H1 (cell line): ENCODE data around the gene HSD17B2. TPM values are rescaled to one million over a fixed set of nuclear protein-coding genes. Genes with fewer than 3 reads are reported as not detected.
"Not testable (repeated sequence)": the region's sequence is repeated elsewhere in the genome, so short reads cannot be mapped to it uniquely, and the experiment has no call there.

ENCODE experiments used
- CTCF ChIA-PET: fragments of 300-600 bp; sonication (Branson Sonifier 250); formaldehyde crosslinking; loops from one replicate; lab custom pipeline; 2021; ENCODE audit not compliant: partially characterized antibody; lab: Charles Lee
- POLR2A ChIA-PET: fragments of 300-600 bp; sonication (Branson Sonifier 250); formaldehyde crosslinking; loops from one replicate; lab custom pipeline; 2021; ENCODE audit warnings: inconsistent platforms; ENCODE audit not compliant: partially characterized antibody; lab: Charles Lee
- DNase-seq, 2 experiments: peaks; one replicate each; pipeline versions ENCODE4 v3.0.0 to v3.0.0-alpha.2; 2010 to 2022; ENCODE audit warnings: low spot score in 2 of 2, low read depth in 1 of 2, mixed read lengths in 1 of 2
- FAIRE-seq: peaks from 2 replicates; lab custom pipeline; 2011; peaks lifted over from hg19 to GRCh38; lab: Jason Lieb, UNC
- H2AFZ ChIP-seq: 2 replicates; pipeline ENCODE4 v1.8.1; 2012; ENCODE audit warnings: low read length, inconsistent platforms
- H2AK5ac ChIP-seq: 2 replicates; pipeline ENCODE4 v1.6.1; 2013; ENCODE audit warnings: low read depth, low read length
- H2BK120ac ChIP-seq: replicated peaks from 2 replicates; pipeline ENCODE3; 2013; ENCODE audit warnings: low read depth, low read length, inconsistent platforms
- H2BK12ac ChIP-seq: 2 replicates; pipeline ENCODE4 v1.6.1; 2013; ENCODE audit warnings: low read depth, low read length
- H2BK15ac ChIP-seq: 2 replicates; pipeline ENCODE4 v1.6.1; 2013; ENCODE audit warnings: low read length
- H2BK20ac ChIP-seq: 2 replicates; pipeline ENCODE4 v1.6.1; 2013; ENCODE audit warnings: low read length
- H2BK5ac ChIP-seq: 2 replicates; pipeline ENCODE4 v1.6.1; 2013; ENCODE audit warnings: low read depth, low read length
- H3K14ac ChIP-seq: 2 replicates; pipeline ENCODE4 v1.6.1; 2013; ENCODE audit warnings: inconsistent platforms; ENCODE audit not compliant: insufficient read length
- H3K18ac ChIP-seq: 2 replicates; pipeline ENCODE4 v1.6.1; 2013; ENCODE audit warnings: low read length; ENCODE audit errors: extremely low read depth
- H3K23ac ChIP-seq: 2 replicates; pipeline ENCODE4 v1.6.1; 2013; ENCODE audit warnings: inconsistent platforms; ENCODE audit not compliant: insufficient read length
- H3K23me2 ChIP-seq: 2 replicates; pipeline ENCODE4 v1.6.1; 2013; ENCODE audit warnings: low read depth, low read length
- H3K27ac ChIP-seq: 2 replicates; pipeline ENCODE4 v1.6.1; 2011; ENCODE audit warnings: low read depth, low read length, inconsistent platforms
- H3K27me3 ChIP-seq, 4 experiments: replicated peaks in 1 of 4; 1 replicate in 1 of 4; 2 replicates in 3 of 4; pipeline versions ENCODE4 v1.6.1 to v1.8.1; 2011 to 2013; ENCODE audit warnings: low read length in 3 of 4, mild to moderate bottlenecking in 3 of 4, inconsistent platforms in 2 of 4, mixed read lengths in 2 of 4, moderate library complexity in 1 of 4; ENCODE audit not compliant: control insufficient read depth in 3 of 4, insufficient read depth in 3 of 4; ENCODE audit errors: extremely low read depth in 1 of 4
- H3K36me3 ChIP-seq, 4 experiments: 2 replicates each; pipeline versions ENCODE4 v1.6.1 to v1.8.1; 2011 to 2013; ENCODE audit warnings: mild to moderate bottlenecking in 4 of 4, low read length in 3 of 4, moderate library complexity in 2 of 4, control low read depth in 1 of 4, inconsistent platforms in 1 of 4; ENCODE audit not compliant: insufficient read depth in 4 of 4, control insufficient read depth in 2 of 4
- H3K4ac ChIP-seq: replicated peaks from 2 replicates; pipeline ENCODE3; 2013; ENCODE audit warnings: low read length, low read depth, mixed read lengths, inconsistent platforms; ENCODE audit not compliant: insufficient read length
- H3K4me1 ChIP-seq, 4 experiments: replicated peaks in 1 of 4; 1 replicate in 1 of 4; 2 replicates in 3 of 4; pipeline versions ENCODE4 v1.6.1 to v1.8.1; 2011 to 2013; ENCODE audit warnings: low read length in 3 of 4, inconsistent platforms in 2 of 4, mixed read lengths in 1 of 4; ENCODE audit not compliant: insufficient read depth in 4 of 4, control insufficient read depth in 3 of 4
- H3K4me2 ChIP-seq, 2 experiments: 2 replicates each; pipeline versions ENCODE4 v1.6.1 to v1.8.1; 2011 to 2013; ENCODE audit warnings: low read depth in 2 of 2, low read length in 2 of 2, control low read depth in 1 of 2, inconsistent platforms in 1 of 2, mild to moderate bottlenecking in 1 of 2; ENCODE audit not compliant: insufficient read depth in 1 of 2
- H3K4me3 ChIP-seq, 4 experiments: fragments of 200-600, 300-600 bp in 1 of 4; sonication (generic), shearing (Covaris generic), sonication (Bioruptor Twin) in 1 of 4; 2 replicates each; pipeline versions ENCODE4 v1.5.1 to v1.8.1; 2011 to 2016; ENCODE audit warnings: low read length in 4 of 4, low read depth in 3 of 4, control low read depth in 2 of 4, inconsistent platforms in 2 of 4, mild to moderate bottlenecking in 2 of 4, mixed read lengths in 1 of 4, moderate library complexity in 1 of 4; ENCODE audit not compliant: insufficient read depth in 2 of 4; ENCODE audit errors: extremely low read depth in 1 of 4
- H3K56ac ChIP-seq: replicated peaks from 2 replicates; pipeline ENCODE3; 2013; ENCODE audit warnings: low read depth, mild to moderate bottlenecking, mixed read lengths, low read length, inconsistent platforms; ENCODE audit not compliant: insufficient read length
- H3K79me1 ChIP-seq: 2 replicates; pipeline ENCODE4 v1.6.1; 2013; ENCODE audit warnings: low read depth, low read length, control low read depth
- H3K79me2 ChIP-seq, 2 experiments: 2 replicates each; pipeline versions ENCODE4 v1.6.1 to v1.8.1; 2012 to 2013; ENCODE audit warnings: low read length in 2 of 2, mild to moderate bottlenecking in 2 of 2, inconsistent platforms in 1 of 2; ENCODE audit not compliant: insufficient read depth in 2 of 2, control insufficient read depth in 1 of 2
- H3K9ac ChIP-seq, 4 experiments: replicated peaks in 1 of 4; 1 replicate in 1 of 4; 2 replicates in 3 of 4; pipeline versions ENCODE4 v1.6.1 to v1.8.1; 2011 to 2013; ENCODE audit warnings: low read depth in 3 of 4, low read length in 3 of 4, control low read depth in 2 of 4, mild to moderate bottlenecking in 2 of 4, moderate library complexity in 2 of 4, inconsistent platforms in 1 of 4; ENCODE audit errors: extremely low read depth in 1 of 4
- H3K9me3 ChIP-seq, 2 experiments: 2 replicates each; pipeline versions ENCODE4 v1.6.1 to v1.8.1; 2012 to 2013; ENCODE audit warnings: mild to moderate bottlenecking in 2 of 2, moderate library complexity in 2 of 2, control low read depth in 1 of 2, inconsistent platforms in 1 of 2, low read depth in 1 of 2, low read length in 1 of 2, mixed read lengths in 1 of 2; ENCODE audit not compliant: insufficient read depth in 2 of 2
- H4K20me1 ChIP-seq, 2 experiments: replicated peaks in 1 of 2; 2 replicates each; pipeline versions ENCODE3 to v1.8.1; 2011 to 2013; ENCODE audit warnings: inconsistent platforms in 2 of 2, low read length in 2 of 2, mild to moderate bottlenecking in 1 of 2; ENCODE audit not compliant: insufficient read depth in 2 of 2, control insufficient read depth in 1 of 2
- H4K5ac ChIP-seq: 2 replicates; pipeline ENCODE4 v1.6.1; 2013; ENCODE audit warnings: low read length, low read depth, mixed read lengths, inconsistent platforms; ENCODE audit not compliant: insufficient read length
- H4K8ac ChIP-seq: 2 replicates; pipeline ENCODE4 v1.8.0; 2013; ENCODE audit warnings: mild to moderate bottlenecking, moderate library complexity, low read length, inconsistent platforms; ENCODE audit not compliant: insufficient read depth; ENCODE audit errors: extremely low read depth
- H4K91ac ChIP-seq: replicated peaks from 2 replicates; pipeline ENCODE3; 2013; ENCODE audit warnings: low read length, mixed read lengths, inconsistent platforms; ENCODE audit not compliant: insufficient read length
- WGBS, 2 experiments: shearing (Covaris generic) in 1 of 2; methylation state at CpG; one replicate each; pipeline versions ENCODE4 v1.1.6 to v1.1.7; 2013 to 2015; ENCODE audit warnings: low lambda C conversion rate in 2 of 2, mixed read lengths in 2 of 2, inconsistent platforms in 1 of 2, low coverage in 1 of 2, missing lambda C conversion rate in 1 of 2; ENCODE audit not compliant: insufficient replicate concordance in 2 of 2, insufficient coverage in 1 of 2, insufficient read length in 1 of 2; ENCODE audit errors: extremely low coverage in 1 of 2, missing lambda C conversion rate in 1 of 2; 5-methylcytosine and 5-hydroxymethylcytosine counted together
- polyA plus RNA-seq, 7 experiments: library from polyadenylated mRNA; depleted of rRNA in 3 of 7; stranded (reverse) in 5 of 7; unstranded in 2 of 7; fragments of >200 nt in 5 of 7; fragments of 200-250 nt in 2 of 7; gene quantifications; 1 replicate in 5 of 7; 2 replicates in 1 of 7; 4 replicates in 1 of 7; pipeline versions ENCODE4 v1.2.1 to v1.2.3, GENCODE V29; 2011 to 2013; ENCODE audit warnings: missing spikeins in 2 of 7, mixed read lengths in 2 of 7
- total RNA-seq: library from RNA; stranded (reverse); fragmentation: NEBNext Ultra II Directional; extraction: Animal tissue kit (Norgen Biotek cat#: 25700); gene quantifications from 2 replicates; pipeline ENCODE4 v1.2.1, GENCODE V29; 2021

Gene HSD17B2
- total and polyA plus RNA-seq, 2 of the 8 experiments (the other 6 are each of a cell fraction or from before 2014, with no cell fraction given), result not detected

DNA sequence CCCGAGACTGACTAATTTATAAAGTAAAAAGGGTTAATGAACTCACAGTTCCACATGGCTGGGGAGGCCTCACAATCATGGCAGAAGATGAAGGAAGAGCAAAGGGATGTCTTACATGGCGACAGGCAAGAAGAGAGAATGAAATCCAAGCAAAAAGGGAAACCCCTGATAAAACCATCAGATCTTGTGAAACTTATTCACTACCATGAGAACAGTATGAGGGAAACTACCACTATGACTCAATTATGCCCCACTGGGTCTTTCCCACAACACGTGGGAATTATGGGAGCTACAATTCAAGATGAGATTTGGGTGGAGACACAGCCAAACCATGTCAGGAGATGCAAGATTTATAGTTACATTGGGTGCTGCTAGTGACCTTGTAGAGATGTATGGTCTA, 74.2 kb downstream of the HSD17B2 start:
- H3K4ac ChIP-seq, POLR2A ChIA-PET, H2BK120ac ChIP-seq, H3K79me1 ChIP-seq, H3K23me2 ChIP-seq, H3K27me3 ChIP-seq, H3K4me1 ChIP-seq, H2BK5ac ChIP-seq, H4K91ac ChIP-seq, H2AK5ac ChIP-seq, H2BK20ac ChIP-seq, H3K9ac ChIP-seq, DNase-seq, H3K9me3 ChIP-seq, H3K79me2 ChIP-seq, H3K27ac ChIP-seq, CTCF ChIA-PET, H4K20me1 ChIP-seq, H2BK15ac ChIP-seq, H2AFZ ChIP-seq, H3K14ac ChIP-seq, H3K23ac ChIP-seq, H3K36me3 ChIP-seq, H4K8ac ChIP-seq, H3K18ac ChIP-seq, H3K56ac ChIP-seq, H3K4me3 ChIP-seq, H2BK12ac ChIP-seq, FAIRE-seq, H3K4me2 ChIP-seq, H4K5ac ChIP-seq: not testable (repeated sequence)
- WGBS, 2 experiments, result 84% methylated on average over 3 of the region's 3 CpGs; no CpG with 5 or more reads in 1 of the 2 experiments
